Left lung (tissue), 10 donors: ENCODE measurements around the gene COG5. TPM values are rescaled to one million over a fixed set of nuclear protein-coding genes. Genes with fewer than 3 reads are reported as not detected.

ENCODE experiments used
- ATAC-seq: fragments of 200-7000 bp; cut with Tn5 transposase; one replicate; pipeline ENCODE4 v1.9.1; 2020; ENCODE audit warnings: moderate library complexity
- DNase-seq, 4 donors: peaks; one replicate each; pipeline ENCODE4 v3.0.0-alpha.2; 2013 to 2020
- H3K27ac ChIP-seq, 2 donors: fragments of 200-600 bp; sonication (generic) in 1 of 2; one replicate each; pipeline versions ENCODE4 v1.5.0 to v1.8.0; 2020 to 2021
- H3K27me3 ChIP-seq, 2 donors: fragments of 200-600 bp; sonication (generic) in 1 of 2; one replicate each; pipeline versions ENCODE4 v1.5.0 to v1.8.0; 2020 to 2021
- H3K36me3 ChIP-seq, 2 donors: fragments of 200-600 bp; sonication (generic) in 1 of 2; one replicate each; pipeline versions ENCODE4 v1.5.0 to v1.8.0; 2020 to 2021
- H3K4me1 ChIP-seq, 2 donors: fragments of 200-600 bp; one replicate each; pipeline ENCODE4 v1.8.0; 2021
- H3K4me3 ChIP-seq, 2 donors: fragments of 200-600 bp; sonication (generic) in 1 of 2; one replicate each; pipeline versions ENCODE4 v1.5.0 to v1.8.0; 2020 to 2021; ENCODE audit warnings: mild to moderate bottlenecking in 1 of 2
- H3K9me3 ChIP-seq, 2 donors: fragments of 200-600 bp; sonication (generic) in 1 of 2; one replicate each; pipeline versions ENCODE4 v1.5.0 to v1.8.0; 2020 to 2021
- intact Hi-C, 2 donors: fragments of 100-400 bp; cut with DNase I; formaldehyde crosslinking; loops; one replicate each; pipeline versions ENCODE4 v1.11.2 to v1.14.2; 2022
- polyA plus RNA-seq, 6 donors: library from polyadenylated mRNA; unstranded; fragments of 120-200 nt; gene quantifications; one replicate each; pipeline ENCODE4 v1.2.1, GENCODE V29; 2013; ENCODE audit not compliant: insufficient read length in 6 of 6
- total RNA-seq, 2 donors: library from RNA; stranded (reverse); fragmentation: NEBNext Ultra II Directional; extraction: Animal tissue kit (Norgen Biotek cat#: 25700); gene quantifications; one replicate each; pipeline ENCODE4 v1.2.1, GENCODE V29; 2021
- TF ChIP-seq, protein P1 (sequence below), 2 donors: fragments of 200-600 bp; sonication (generic) in 1 of 2; IDR thresholded peaks; one replicate each; pipeline versions ENCODE4 v1.5.0 to v1.8.0; 2021; ENCODE audit warnings: antibody characterized with exemption in 2 of 2
- donor health status: DM: no; HTN: yes; CAD: no.
- donor health status: DM: no; HTN: no; CAD: no.

Gene COG5
- total and polyA plus RNA-seq, 8 donors, result 26.9 to 42.6 (median 33.4) TPM

DNA sequence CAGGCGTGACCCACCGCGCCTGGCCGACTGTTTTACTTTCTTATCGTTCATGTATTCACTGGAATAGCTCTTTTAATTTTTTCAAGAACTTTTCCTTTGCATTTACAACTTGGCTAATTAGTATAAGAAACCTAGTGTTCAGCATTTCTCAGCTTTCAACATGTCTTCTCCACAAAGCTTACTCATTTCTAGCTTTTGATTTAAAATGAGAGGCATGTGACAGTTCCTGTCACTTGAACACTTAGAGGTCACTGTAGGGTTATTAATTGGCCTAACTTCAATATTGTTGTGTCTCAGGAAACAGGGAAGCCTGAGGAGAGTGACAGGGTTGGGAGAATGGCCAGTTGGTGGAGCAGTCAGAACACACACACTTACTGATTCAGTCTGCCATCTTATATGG lies 218.9 kb downstream of the COG5 start:
- H3K27ac ChIP-seq, result no peak overlapping the region
- no peaks in the 10 kb centered on the region for H3K36me3 ChIP-seq
- no peaks in the 10 kb centered on the region for H3K4me1 ChIP-seq
- no peak overlapping the region for H3K4me3 ChIP-seq
- intact Hi-C loops, result no loop called here
- TF ChIP-seq, protein P1, sequence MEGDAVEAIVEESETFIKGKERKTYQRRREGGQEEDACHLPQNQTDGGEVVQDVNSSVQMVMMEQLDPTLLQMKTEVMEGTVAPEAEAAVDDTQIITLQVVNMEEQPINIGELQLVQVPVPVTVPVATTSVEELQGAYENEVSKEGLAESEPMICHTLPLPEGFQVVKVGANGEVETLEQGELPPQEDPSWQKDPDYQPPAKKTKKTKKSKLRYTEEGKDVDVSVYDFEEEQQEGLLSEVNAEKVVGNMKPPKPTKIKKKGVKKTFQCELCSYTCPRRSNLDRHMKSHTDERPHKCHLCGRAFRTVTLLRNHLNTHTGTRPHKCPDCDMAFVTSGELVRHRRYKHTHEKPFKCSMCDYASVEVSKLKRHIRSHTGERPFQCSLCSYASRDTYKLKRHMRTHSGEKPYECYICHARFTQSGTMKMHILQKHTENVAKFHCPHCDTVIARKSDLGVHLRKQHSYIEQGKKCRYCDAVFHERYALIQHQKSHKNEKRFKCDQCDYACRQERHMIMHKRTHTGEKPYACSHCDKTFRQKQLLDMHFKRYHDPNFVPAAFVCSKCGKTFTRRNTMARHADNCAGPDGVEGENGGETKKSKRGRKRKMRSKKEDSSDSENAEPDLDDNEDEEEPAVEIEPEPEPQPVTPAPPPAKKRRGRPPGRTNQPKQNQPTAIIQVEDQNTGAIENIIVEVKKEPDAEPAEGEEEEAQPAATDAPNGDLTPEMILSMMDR (IDR thresholded peaks at IDR 0.05), result no peak
- peaks cover 0 to 10% of the 10 kb centered on the region in 2 donors for H3K9me3 ChIP-seq
- no peaks in the 10 kb centered on the region for H3K27me3 ChIP-seq
- no peak for DNase-seq
- no peak for ATAC-seq

DNA sequence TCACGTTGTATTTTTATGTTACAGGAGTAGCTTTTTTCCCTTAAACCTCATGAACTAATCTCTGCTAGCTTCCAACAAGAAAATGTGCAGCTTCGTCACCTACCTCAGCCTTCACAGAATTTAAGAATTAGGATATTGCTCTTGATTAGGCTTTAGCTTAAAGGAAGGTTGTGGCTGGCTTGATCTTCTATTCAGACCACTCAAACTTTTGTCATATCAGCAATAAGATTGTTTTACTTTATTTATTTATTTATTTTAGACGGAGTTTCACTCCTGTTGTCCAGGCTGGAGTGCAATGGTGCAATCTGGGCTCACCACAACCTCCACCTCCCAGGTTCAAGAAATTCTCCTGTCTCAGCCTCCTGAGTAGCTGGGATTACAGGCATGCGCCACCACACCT lies 219.4 kb downstream of the COG5 start:
- Histone ChIP-seq H3K9me3 (peaks cover 0 to 10% of the 10 kb centered on the region in 2 donors), H3K36me3 (no peaks in the 10 kb centered on the region), H3K27me3 (no peaks in the 10 kb centered on the region), H3K4me1 (no peaks in the 10 kb centered on the region), H3K27ac (no peak overlapping the region), H3K4me3 (no peak overlapping the region)
- DNase-seq (no peak), ATAC-seq (no peak)
- TF ChIP-seq, protein P1 (IDR thresholded peaks at IDR 0.05), result no peak
- intact Hi-C loops, result no loop called here

DNA sequence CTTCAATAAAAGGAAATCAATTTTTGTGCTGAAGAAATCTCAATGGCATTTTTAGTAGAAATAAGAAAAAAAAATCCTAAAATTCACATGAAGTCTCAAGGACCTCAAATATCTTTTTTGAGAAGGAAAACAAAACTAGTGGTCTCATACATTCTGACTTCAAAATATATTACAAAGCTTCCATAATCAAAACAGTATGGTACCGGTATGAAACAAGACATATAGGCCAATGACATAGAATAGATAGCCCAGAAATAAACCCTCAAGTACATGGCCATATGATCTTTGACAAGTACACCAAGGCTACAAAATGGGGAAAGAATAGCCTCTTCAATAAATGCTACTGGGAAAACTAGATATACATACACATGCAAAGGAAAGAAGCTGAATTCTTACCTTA lies 225.6 kb downstream of the COG5 start:
- peaks cover 0 to 4% of the 10 kb centered on the region in 2 donors for H3K4me1 ChIP-seq
- no peak overlapping the region for H3K27ac ChIP-seq
- ATAC-seq, result no peak
- DNase-seq, result no peak
- H3K27me3 ChIP-seq, result no peaks in the 10 kb centered on the region
- peaks cover 0 to 18% of the 10 kb centered on the region in 2 donors for H3K9me3 ChIP-seq
- no peaks in the 10 kb centered on the region for H3K36me3 ChIP-seq
- intact Hi-C loops, result no loop called here
- TF ChIP-seq, protein P1 (IDR thresholded peaks at IDR 0.05), result no peak
- no peak overlapping the region for H3K4me3 ChIP-seq

DNA sequence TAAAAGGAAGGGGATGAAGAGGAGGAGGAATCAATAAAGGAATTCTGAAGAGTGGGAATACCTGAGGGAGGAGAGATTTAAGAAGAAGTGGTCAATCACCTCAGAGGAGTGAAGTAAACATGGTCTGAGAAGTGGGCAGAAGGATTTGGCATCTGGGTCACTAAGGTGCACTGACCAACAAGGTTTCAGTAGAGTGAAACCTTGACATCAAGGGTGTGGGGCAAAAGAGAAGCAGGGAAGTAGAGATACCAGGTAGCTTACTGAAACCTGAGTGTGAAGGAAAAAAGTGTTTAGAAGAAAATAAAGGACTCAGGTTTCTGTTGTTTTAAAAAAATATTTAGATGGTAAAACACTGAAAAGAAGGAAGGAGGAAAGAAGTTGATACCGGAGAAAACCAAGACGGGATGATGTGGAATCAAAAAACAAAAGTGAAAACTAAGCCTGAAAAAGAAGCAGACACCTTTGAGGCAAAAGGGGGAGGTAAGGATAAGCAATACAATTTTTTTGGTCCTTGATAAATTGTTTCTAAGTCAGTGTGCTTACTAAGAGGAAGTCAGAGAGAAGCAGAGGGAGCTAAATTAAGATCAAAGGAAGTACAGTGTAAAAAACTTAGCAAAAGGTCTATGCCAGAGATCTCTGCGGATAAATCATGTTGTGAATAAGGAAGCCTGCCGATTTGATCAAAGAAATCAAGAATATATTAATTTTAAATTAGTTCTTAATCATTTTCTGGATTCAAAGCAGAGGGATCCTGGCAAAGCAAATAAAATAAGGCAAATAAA lies 231.0 kb downstream of the COG5 start:
- Histone ChIP-seq H3K4me3 (no peak overlapping the region), H3K27ac (no peak overlapping the region), H3K9me3 (peaks cover 0 to under 1% of the 10 kb centered on the region in 2 donors), H3K36me3 (no peaks in the 10 kb centered on the region), H3K4me1 (peaks cover 0 to 9% of the 10 kb centered on the region in 2 donors), H3K27me3 (no peaks in the 10 kb centered on the region)
- TF ChIP-seq, protein P1 (IDR thresholded peaks at IDR 0.05), result no peak
- DNase-seq (peak in 1 of 4 donors; percentile 3), ATAC-seq (no peak)
- intact Hi-C loops, result no loop called here

DNA sequence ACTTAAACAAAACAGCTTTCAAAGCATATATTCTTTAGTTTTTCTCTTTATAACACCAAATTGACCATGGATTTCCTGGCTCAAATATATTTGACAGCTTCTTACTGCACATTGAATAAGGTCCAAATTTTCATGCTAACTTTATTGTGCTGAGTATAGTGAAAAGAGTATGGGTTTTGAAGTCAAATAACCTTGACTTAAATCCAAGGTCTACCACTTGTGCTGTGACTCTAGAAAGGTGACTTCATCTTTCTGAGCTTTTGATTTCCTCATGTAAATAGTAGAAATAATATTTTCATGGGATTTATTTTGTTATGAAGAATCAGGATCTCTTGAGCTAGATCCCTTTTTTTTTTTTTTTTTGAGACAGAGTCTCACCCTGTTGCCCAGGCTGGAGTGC lies 233.2 kb downstream of the COG5 start:
- intact Hi-C loops, result no loop called here
- Histone ChIP-seq H3K27me3 (no peaks in the 10 kb centered on the region), H3K36me3 (no peaks in the 10 kb centered on the region), H3K4me1 (peaks cover 0 to 9% of the 10 kb centered on the region in 2 donors), H3K27ac (no peak overlapping the region), H3K4me3 (no peak overlapping the region), H3K9me3 (no peaks in the 10 kb centered on the region)
- ATAC-seq (no peak), DNase-seq (no peak)
- TF ChIP-seq, protein P1 (IDR thresholded peaks at IDR 0.05), result no peak
